Measurements from ENCODE around the gene PELI2. TPM values are rescaled to one million over a fixed set of nuclear protein-coding genes. Genes with fewer than 3 reads are reported as not detected.

The PELI2 gene
- total RNA-seq, 1 donor from 2014 or later = 5.8 TPM

- intact Hi-C loops (cut with micrococcal nuclease) = loop anchor here (1.0 to 10.0 kb wide), 11 partner anchors 79 to 1146 kb away; partner anchors contain the start of genes AP5M1, ATG14, EXOC5 and KTN1
These were observed 485 bp downstream of the PELI2 start for GRCh38 chr14:56118611-56119181.

GRCh38 chr14:56119201-56119981 is 1.2 kb downstream of the PELI2 start:
- intact Hi-C loops (cut with micrococcal nuclease) = loop anchor here (1.0 to 10.0 kb wide), 9 partner anchors 78 to 1145 kb away; partner anchors contain the start of genes AP5M1, ATG14, EXOC5 and SOCS4

- intact Hi-C loops (cut with micrococcal nuclease) = loop anchor here (1.0 to 10.0 kb wide), 2 partner anchors 53 to 1555 kb away; partner anchors contain the start of gene SAMD4A
These were observed 2.0 kb downstream of the PELI2 start for GRCh38 chr14:56120091-56120691.

DNA sequence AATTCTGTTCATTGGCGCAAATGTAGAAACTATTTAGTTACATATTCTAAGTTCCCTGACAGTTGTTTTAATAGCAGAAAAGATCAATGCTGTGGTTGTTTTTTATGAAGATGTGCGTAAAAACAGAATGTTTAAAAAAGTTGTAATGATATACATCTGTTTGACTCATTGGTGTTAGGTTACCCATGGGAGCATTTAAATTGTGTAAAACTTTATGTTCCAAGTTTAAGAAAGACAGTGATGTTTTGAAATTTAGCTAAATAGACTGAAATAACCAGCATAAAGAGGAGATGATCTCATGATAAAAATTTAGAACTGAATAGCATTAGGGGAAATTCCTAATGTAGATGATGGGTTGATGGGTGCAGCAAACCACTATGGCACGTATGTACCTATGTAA is 3.6 kb downstream of the PELI2 start:
- intact Hi-C loops (cut with micrococcal nuclease) = loop anchor here (10.0 kb wide), 1 partner anchor 1557 kb away; the partner anchor contains the start of gene SAMD4A

DNA sequence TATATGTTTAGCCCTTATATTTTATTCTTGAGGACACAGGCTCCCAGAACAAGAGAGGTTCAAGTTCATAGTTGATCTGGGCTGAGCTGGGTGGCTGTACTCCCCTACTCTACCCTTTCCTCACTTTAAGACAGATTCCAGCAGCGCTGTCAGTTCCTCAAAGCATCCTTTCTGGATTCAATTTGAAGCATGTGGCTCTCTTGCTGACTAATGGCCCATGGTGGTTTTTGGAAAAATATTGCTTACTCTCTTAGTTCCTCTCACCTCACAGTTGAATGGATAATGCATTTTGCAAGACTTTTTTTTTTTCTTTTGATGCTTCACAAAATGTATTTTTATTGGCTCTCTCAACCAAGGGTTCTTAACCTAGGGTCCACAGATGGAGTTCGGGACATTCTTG is 4.1 kb downstream of the PELI2 start:
- intact Hi-C loops (cut with micrococcal nuclease) = loop anchor here (10.0 kb wide), 1 partner anchor 1558 kb away; the partner anchor contains the start of gene SAMD4A

DNA sequence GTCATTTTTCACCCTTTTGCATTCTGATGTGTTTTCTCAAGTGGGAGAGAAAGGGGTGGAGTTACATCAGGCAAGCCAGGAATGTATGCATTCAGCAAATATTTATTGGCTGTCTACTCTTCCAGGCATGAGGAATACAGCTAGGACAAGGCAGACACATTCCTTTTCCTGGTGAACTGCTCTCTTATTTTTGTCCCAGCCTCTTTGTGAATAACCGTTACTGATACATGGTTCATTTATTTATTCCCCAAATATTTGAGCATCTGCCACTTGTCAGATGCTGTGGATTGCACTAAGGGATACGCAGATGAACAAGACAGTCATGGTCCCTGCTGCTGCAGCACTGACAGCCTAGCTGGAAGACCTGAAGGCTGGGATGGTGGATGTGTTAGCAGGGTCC is 6.1 kb downstream of the PELI2 start:
- intact Hi-C loops (cut with micrococcal nuclease) = loop anchor here (10.0 kb wide), 1 partner anchor 1560 kb away; the partner anchor contains the start of gene SAMD4A

- intact Hi-C loops (cut with micrococcal nuclease) = loop anchor here (10.0 kb wide), 1 partner anchor 1561 kb away; the partner anchor contains the start of gene SAMD4A
These were observed 7.8 kb downstream of the PELI2 start for GRCh38 chr14:56125772-56126636.

GRCh38 chr14:56126637-56126913 is 8.4 kb downstream of the PELI2 start:
- intact Hi-C loops (cut with micrococcal nuclease) = loop anchor here (10.0 kb wide), 1 partner anchor 1562 kb away; the partner anchor contains the start of gene SAMD4A

DNA sequence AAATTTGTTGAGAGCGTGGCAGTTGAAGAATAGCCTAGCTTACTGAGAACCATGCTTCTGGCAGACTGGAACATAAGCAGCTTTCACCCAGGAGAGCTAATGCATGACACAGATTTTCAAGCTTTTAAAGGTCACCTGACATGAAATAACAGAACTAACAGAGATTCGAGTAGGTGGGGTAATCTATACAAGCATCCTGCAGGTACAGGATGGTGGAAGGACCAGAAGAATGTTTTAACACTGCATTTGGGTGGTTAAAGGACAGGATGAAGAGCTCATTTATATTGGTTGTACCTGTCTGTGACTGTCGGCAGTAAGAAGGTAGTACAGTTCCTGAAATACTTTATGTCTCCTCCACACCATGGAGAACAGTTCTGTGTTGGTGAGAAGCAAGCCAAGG is 8.9 kb downstream of the PELI2 start:
- intact Hi-C loops (cut with micrococcal nuclease) = loop anchor here (10.0 kb wide), 1 partner anchor 1562 kb away; the partner anchor contains the start of gene SAMD4A

DNA sequence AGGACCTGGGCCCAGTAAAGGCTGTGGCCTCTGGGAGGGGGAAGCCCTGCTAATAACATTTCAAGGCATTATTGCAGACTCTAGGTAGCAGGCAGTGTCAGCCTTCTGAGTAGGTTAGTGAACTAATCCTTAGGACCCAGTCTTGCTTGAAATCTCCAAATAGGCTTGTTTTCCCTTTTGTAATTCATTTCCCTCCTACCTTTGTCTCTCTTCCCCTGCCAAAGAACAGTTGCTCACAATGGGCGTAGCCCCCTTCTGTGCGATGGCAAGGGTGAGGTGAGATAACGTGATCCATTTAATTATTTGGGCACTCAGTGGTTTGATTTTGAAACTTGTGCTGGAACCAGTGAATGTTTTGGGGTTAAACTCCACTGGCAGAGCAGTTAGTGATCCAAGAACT is 10.9 kb downstream of the PELI2 start:
- intact Hi-C loops (cut with micrococcal nuclease) = loop anchor here (10.0 kb wide), 1 partner anchor 1564 kb away; the partner anchor contains the start of gene SAMD4A

- intact Hi-C loops (cut with micrococcal nuclease) = loop anchor here (10.0 kb wide), 1 partner anchor 1565 kb away; the partner anchor contains the start of gene SAMD4A
These were observed 11.7 kb downstream of the PELI2 start for GRCh38 chr14:56129933-56130332.

GRCh38 chr14:56131004-56131864 is 13.0 kb downstream of the PELI2 start:
- intact Hi-C loops (cut with micrococcal nuclease) = no loop called here

GRCh38 chr14:56131865-56132833 is 13.9 kb downstream of the PELI2 start:
- intact Hi-C loops (cut with micrococcal nuclease) = no loop called here

GRCh38 chr14:56133547-56133946 is 15.3 kb downstream of the PELI2 start:
- intact Hi-C loops (cut with micrococcal nuclease) = no loop called here

- intact Hi-C loops (cut with micrococcal nuclease) = no loop called here
These were observed 16.8 kb downstream of the PELI2 start for GRCh38 chr14:56135001-56135400.

GRCh38 chr14:56135668-56136067 is 17.5 kb downstream of the PELI2 start:
- intact Hi-C loops (cut with micrococcal nuclease) = no loop called here

DNA sequence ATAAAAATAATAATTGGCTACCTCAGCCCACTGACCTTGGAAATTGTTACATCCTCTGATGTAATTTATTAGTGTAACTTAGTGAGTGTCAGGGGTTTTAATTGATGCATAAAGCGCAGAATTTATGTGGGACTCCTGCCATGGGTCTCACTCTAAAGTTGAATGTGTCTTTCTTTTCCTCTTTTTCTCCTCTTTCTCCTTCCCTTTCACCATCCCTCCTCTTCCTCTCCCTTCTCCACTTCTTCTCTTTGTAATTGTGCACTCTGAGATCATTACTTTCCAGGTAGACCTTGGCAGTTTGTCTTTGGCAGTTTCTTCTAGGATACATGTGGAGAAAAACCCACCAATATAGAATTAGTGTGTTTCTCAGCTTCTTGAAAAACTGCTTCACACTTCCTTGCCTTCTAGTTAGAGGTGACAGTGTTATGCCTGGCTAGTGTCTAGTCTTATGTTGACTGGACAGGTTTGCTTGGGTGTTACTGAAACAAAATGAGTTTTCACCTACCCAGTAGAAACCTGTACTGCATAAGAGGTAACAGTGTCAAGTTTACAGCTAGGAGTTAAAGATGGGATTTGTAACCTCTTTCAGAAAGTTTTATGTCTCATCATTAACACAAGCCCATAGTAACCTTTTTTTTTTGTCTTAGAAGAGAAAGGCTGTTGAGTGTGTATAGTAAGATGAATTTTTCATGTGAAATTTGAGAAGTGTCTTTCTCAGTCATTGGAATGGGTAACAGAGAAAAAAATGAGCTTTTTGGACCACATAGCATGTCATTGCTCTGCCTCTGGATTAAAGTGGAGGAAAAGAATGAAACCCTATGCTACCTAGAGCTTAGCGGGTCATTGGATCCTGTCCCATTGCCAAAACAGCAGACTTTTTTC is 18.6 kb downstream of the PELI2 start:
- intact Hi-C loops (cut with micrococcal nuclease) = no loop called here

DNA sequence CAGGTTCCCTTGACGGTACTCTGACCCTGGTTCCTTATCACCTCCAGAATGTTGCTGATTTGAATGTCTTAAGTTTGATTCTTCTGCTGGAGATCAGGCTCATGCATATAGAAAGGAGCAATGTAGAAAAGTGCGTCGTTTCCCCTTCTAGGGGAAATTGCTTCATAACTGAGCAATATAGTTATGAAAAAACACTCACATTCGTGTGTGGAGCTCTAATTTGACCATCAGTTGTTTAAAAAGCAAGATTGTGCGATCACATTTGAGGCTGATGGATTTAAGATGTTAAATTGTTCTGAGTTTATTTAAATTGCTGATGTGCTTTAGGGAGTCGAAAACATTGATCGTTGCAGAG is 19.2 kb downstream of the PELI2 start:
- intact Hi-C loops (cut with micrococcal nuclease) = no loop called here
